ENCODE data around the gene PRPF4. TPM values are rescaled to one million over a fixed set of nuclear protein-coding genes. Genes with fewer than 3 reads are reported as not detected.

The PRPF4 gene
- total RNA-seq, 1 experiment from 2014 or later = 32.4 TPM

GRCh38 chr9:113246928-113247327 lies 28.5 kb upstream of the PRPF4 start:
- CTCF ChIA-PET = no interaction called here
- peaks cover 8% of the 10 kb centered on the region for H3K9me3 Mint-ChIP-seq
- H3K36me3 Mint-ChIP-seq = peaks cover 14% of the 10 kb centered on the region
- H3K27me3 Mint-ChIP-seq (ENCODE audit: low read depth) = no peaks in the 10 kb centered on the region
- DNase-seq (ENCODE audit: low spot score) (no peak), ATAC-seq (no peak)
- TF ChIP-seq GRHL2 (CRISPR knock-in tag; IDR thresholded peaks at IDR 0.05; ENCODE audit: insufficient replicate concordance, severe bottlenecking) (no peak), ZNF263 (CRISPR knock-in tag; IDR thresholded peaks at IDR 0.05; ENCODE audit: low read depth) (no peak), TCF7 (CRISPR knock-in tag; IDR thresholded peaks at IDR 0.05; ENCODE audit: low read depth) (no peak), USF2 (CRISPR knock-in tag; IDR thresholded peaks at IDR 0.05) (no peak), CREB1 (CRISPR knock-in tag; IDR thresholded peaks at IDR 0.05) (no peak), NR3C1 (CRISPR knock-in tag; conservative IDR thresholded peaks at IDR 0.05; ENCODE audit: low read depth) (no peak), ZNF396 (CRISPR knock-in tag; IDR thresholded peaks at IDR 0.05; ENCODE audit: borderline replicate concordance) (no peak), CREM (CRISPR knock-in tag; IDR thresholded peaks at IDR 0.05) (no peak), ZSCAN18 (CRISPR knock-in tag; IDR thresholded peaks at IDR 0.05) (no peak), ZNF138 (CRISPR knock-in tag; conservative IDR thresholded peaks at IDR 0.05) (no peak), AR (CRISPR knock-in tag; IDR thresholded peaks at IDR 0.05) (no peak)
- TF ChIP-seq, protein P1, sequence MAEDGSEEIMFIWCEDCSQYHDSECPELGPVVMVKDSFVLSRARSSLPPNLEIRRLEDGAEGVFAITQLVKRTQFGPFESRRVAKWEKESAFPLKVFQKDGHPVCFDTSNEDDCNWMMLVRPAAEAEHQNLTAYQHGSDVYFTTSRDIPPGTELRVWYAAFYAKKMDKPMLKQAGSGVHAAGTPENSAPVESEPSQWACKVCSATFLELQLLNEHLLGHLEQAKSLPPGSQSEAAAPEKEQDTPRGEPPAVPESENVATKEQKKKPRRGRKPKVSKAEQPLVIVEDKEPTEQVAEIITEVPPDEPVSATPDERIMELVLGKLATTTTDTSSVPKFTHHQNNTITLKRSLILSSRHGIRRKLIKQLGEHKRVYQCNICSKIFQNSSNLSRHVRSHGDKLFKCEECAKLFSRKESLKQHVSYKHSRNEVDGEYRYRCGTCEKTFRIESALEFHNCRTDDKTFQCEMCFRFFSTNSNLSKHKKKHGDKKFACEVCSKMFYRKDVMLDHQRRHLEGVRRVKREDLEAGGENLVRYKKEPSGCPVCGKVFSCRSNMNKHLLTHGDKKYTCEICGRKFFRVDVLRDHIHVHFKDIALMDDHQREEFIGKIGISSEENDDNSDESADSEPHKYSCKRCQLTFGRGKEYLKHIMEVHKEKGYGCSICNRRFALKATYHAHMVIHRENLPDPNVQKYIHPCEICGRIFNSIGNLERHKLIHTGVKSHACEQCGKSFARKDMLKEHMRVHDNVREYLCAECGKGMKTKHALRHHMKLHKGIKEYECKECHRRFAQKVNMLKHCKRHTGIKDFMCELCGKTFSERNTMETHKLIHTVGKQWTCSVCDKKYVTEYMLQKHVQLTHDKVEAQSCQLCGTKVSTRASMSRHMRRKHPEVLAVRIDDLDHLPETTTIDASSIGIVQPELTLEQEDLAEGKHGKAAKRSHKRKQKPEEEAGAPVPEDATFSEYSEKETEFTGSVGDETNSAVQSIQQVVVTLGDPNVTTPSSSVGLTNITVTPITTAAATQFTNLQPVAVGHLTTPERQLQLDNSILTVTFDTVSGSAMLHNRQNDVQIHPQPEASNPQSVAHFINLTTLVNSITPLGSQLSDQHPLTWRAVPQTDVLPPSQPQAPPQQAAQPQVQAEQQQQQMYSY (CRISPR knock-in tag; IDR thresholded peaks at IDR 0.05) = no peak
- TF ChIP-seq, protein P2, sequence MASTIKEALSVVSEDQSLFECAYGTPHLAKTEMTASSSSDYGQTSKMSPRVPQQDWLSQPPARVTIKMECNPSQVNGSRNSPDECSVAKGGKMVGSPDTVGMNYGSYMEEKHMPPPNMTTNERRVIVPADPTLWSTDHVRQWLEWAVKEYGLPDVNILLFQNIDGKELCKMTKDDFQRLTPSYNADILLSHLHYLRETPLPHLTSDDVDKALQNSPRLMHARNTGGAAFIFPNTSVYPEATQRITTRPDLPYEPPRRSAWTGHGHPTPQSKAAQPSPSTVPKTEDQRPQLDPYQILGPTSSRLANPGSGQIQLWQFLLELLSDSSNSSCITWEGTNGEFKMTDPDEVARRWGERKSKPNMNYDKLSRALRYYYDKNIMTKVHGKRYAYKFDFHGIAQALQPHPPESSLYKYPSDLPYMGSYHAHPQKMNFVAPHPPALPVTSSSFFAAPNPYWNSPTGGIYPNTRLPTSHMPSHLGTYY (CRISPR knock-in tag; IDR thresholded peaks at IDR 0.05) = no peak
- TF ChIP-seq, protein P3, sequence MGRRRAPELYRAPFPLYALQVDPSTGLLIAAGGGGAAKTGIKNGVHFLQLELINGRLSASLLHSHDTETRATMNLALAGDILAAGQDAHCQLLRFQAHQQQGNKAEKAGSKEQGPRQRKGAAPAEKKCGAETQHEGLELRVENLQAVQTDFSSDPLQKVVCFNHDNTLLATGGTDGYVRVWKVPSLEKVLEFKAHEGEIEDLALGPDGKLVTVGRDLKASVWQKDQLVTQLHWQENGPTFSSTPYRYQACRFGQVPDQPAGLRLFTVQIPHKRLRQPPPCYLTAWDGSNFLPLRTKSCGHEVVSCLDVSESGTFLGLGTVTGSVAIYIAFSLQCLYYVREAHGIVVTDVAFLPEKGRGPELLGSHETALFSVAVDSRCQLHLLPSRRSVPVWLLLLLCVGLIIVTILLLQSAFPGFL (CRISPR knock-in tag; IDR thresholded peaks at IDR 0.05; ENCODE audit: borderline replicate concordance) = no peak
- H3K27ac Mint-ChIP-seq = no peak overlapping the region
- POLR2A ChIA-PET = no interaction called here
- no peak overlapping the region for H3K4me3 Mint-ChIP-seq
- peaks cover 4% of the 10 kb centered on the region; the same call in 1 of the 2 replicates for H3K4me1 Mint-ChIP-seq

Measured in WTC11 (cell line).